Measurements from ENCODE around the gene POR.

DNA sequence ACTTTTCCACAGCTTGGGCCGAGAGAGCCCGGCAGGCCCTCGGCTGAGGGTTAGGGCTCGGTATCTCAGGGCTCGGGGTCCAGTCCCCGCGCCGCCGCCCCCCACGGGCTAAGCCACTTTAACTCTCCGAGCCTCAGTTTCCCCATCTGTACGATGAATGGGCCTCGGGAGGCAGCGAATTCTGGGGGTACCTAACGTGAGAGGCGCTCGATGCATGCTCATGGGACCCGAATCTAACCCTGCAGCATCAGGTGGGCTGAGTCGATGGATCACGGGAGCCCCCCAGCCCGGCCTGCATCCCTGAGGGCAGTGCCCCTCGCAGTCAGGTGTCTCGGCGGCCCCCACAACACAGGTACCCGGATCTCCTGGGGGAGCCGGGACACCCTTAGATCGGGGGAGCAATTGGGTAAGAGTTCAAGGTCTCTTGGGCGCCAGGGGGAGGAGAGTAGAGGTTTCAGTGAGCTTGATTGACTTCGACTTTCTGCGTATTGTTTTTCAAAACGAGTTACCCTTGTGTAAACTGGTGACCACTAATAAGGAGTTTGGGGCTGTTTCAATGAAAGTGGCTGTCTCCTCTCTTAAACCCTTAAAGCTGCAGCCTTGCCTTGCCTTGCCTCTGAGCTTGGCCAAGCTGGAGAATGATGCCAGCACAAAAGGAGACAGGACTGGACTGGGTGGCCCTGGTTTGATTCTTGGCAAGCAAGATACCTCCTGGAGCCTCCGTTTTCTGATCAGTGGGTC, 631 bp downstream of the POR start:
- TF ChIP-seq CTCF (IDR thresholded peaks at IDR 0.05): no peak
- TF ChIP-seq POLR2A (IDR thresholded peaks at IDR 0.05): no peak
